HepG2 (cell line): ENCODE data around the gene LCN1. TPM values are rescaled to one million over a fixed set of nuclear protein-coding genes. Genes with fewer than 3 reads are reported as not detected.

ENCODE experiments used
- GMEB1 ChIP-seq: sonication (generic); formaldehyde crosslinking; IDR thresholded peaks from 2 replicates; pipeline ENCODE4 v1.5.1; 2020; ENCODE audit warnings: missing genetic modification reagents, mild to moderate bottlenecking, borderline replicate concordance
- KDM2A ChIP-seq: sonication (generic); formaldehyde crosslinking; IDR thresholded peaks from 2 replicates; pipeline ENCODE4 v1.4.0; 2020; ENCODE audit warnings: low read depth, missing genetic modification reagents, borderline replicate concordance
- MEIS1 ChIP-seq: sonication (generic); formaldehyde crosslinking; IDR thresholded peaks from 2 replicates; pipeline ENCODE4 v1.9.0; 2021; ENCODE audit warnings: mild to moderate bottlenecking, missing genetic modification reagents, moderate library complexity, borderline replicate concordance
- PHF21A ChIP-seq: sonication (generic); formaldehyde crosslinking; IDR thresholded peaks from 2 replicates; pipeline ENCODE4 v1.5.0; 2020; ENCODE audit warnings: mild to moderate bottlenecking, missing genetic modification reagents
- PHF8 ChIP-seq: sonication (generic); formaldehyde crosslinking; IDR thresholded peaks from 2 replicates; pipeline ENCODE4 v1.5.0; 2020; ENCODE audit warnings: missing genetic modification reagents
- SALL2 ChIP-seq: sonication (generic); formaldehyde crosslinking; IDR thresholded peaks from 2 replicates; pipeline ENCODE4 v1.8.1; 2023; ENCODE audit warnings: mild to moderate bottlenecking, missing genetic modification reagents, inconsistent platforms
- SETDB1 ChIP-seq: sonication (generic); formaldehyde crosslinking; IDR thresholded peaks from 2 replicates; pipeline ENCODE4 v1.5.1; 2020; ENCODE audit warnings: missing genetic modification reagents, mild to moderate bottlenecking, borderline replicate concordance
- TCF12 ChIP-seq, 2 experiments: fragments of 450-650 bp in 1 of 2; sonication (generic) in 1 of 2; formaldehyde crosslinking in 1 of 2; IDR thresholded peaks; 2 replicates each; pipeline versions ENCODE4 v1.6.1 to v1.8.0; 2017 to 2022; ENCODE audit warnings: antibody characterized with exemption in 1 of 2, mild to moderate bottlenecking in 1 of 2, missing genetic modification reagents in 1 of 2, moderate library complexity in 1 of 2
- ZBTB20 ChIP-seq: sonication (generic); formaldehyde crosslinking; IDR thresholded peaks from 2 replicates; pipeline ENCODE4 v1.8.1; 2023; ENCODE audit warnings: missing genetic modification reagents, low read depth, mild to moderate bottlenecking, borderline replicate concordance
- ZBTB3 ChIP-seq: sonication (generic); formaldehyde crosslinking; IDR thresholded peaks from 2 replicates; pipeline ENCODE4 v1.4.0; 2020; ENCODE audit warnings: low read depth, mild to moderate bottlenecking, moderate library complexity, missing genetic modification reagents, borderline replicate concordance
- ZNF101 ChIP-seq: sonication (generic); formaldehyde crosslinking; IDR thresholded peaks from 2 replicates; pipeline ENCODE4 v1.4.0; 2020; ENCODE audit warnings: mild to moderate bottlenecking, low read depth, missing genetic modification reagents, borderline replicate concordance
- ZNF34 ChIP-seq: sonication (generic); formaldehyde crosslinking; IDR thresholded peaks from 2 replicates; pipeline ENCODE4 v1.4.0; 2020; ENCODE audit warnings: mild to moderate bottlenecking, missing genetic modification reagents, borderline replicate concordance
- ZNF558 ChIP-seq: sonication (generic); formaldehyde crosslinking; IDR thresholded peaks from 2 replicates; pipeline ENCODE4 v1.9.0; 2022; ENCODE audit warnings: mild to moderate bottlenecking, missing genetic modification reagents, borderline replicate concordance
- ZNF652 ChIP-seq: IDR thresholded peaks from 2 replicates; pipeline ENCODE4 v1.6.1; 2016; ENCODE audit warnings: low read depth, borderline replicate concordance
- polyA plus RNA-seq, 8 experiments: library from polyadenylated mRNA; depleted of rRNA in 3 of 8; stranded (reverse) in 7 of 8; unstranded in 1 of 8; fragments of >200 nt; fragmentation: Illumina TruSeq in 4 of 8; extraction: Trizol in 4 of 8; gene quantifications; 2 replicates each; pipeline versions ENCODE4 v1.2.1 to v1.2.3, GENCODE V29; 2011 to 2016; ENCODE audit warnings: low read depth in 4 of 8, missing spikeins in 1 of 8, mixed read lengths in 1 of 8; ENCODE audit not compliant: insufficient read depth in 1 of 8
- total RNA-seq, 5 experiments: library from RNA; depleted of rRNA; stranded (reverse); fragments of >200 nt; fragmentation: Illumina TruSeq; extraction: Trizol; gene quantifications; 2 replicates each; pipeline ENCODE4 v1.2.3, GENCODE V29; 2016; ENCODE audit warnings: low read depth in 1 of 5
- TF ChIP-seq, protein P1 (sequence below): sonication (generic); formaldehyde crosslinking; IDR thresholded peaks from 2 replicates; pipeline ENCODE4 v1.4.0; 2020; ENCODE audit warnings: missing genetic modification reagents
- TF ChIP-seq, protein P2 (sequence below): IDR thresholded peaks from 2 replicates; pipeline ENCODE4 v1.4.0; 2020; ENCODE audit warnings: mild to moderate bottlenecking, missing genetic modification reagents
- TF ChIP-seq, protein P3 (sequence below): sonication (generic); formaldehyde crosslinking; IDR thresholded peaks from 2 replicates; pipeline ENCODE4 v1.5.0; 2020; ENCODE audit warnings: missing genetic modification reagents

Gene LCN1
- total and polyA plus RNA-seq, 2 of the 13 experiments (the other 11 are each of a cell fraction or from before 2014, with no cell fraction given), result not detected

- TF ChIP-seq, protein P1, sequence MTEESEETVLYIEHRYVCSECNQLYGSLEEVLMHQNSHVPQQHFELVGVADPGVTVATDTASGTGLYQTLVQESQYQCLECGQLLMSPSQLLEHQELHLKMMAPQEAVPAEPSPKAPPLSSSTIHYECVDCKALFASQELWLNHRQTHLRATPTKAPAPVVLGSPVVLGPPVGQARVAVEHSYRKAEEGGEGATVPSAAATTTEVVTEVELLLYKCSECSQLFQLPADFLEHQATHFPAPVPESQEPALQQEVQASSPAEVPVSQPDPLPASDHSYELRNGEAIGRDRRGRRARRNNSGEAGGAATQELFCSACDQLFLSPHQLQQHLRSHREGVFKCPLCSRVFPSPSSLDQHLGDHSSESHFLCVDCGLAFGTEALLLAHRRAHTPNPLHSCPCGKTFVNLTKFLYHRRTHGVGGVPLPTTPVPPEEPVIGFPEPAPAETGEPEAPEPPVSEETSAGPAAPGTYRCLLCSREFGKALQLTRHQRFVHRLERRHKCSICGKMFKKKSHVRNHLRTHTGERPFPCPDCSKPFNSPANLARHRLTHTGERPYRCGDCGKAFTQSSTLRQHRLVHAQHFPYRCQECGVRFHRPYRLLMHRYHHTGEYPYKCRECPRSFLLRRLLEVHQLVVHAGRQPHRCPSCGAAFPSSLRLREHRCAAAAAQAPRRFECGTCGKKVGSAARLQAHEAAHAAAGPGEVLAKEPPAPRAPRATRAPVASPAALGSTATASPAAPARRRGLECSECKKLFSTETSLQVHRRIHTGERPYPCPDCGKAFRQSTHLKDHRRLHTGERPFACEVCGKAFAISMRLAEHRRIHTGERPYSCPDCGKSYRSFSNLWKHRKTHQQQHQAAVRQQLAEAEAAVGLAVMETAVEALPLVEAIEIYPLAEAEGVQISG (CRISPR knock-in tag), result peak; percentile 99
- peak; percentile 99 for TF ChIP-seq PHF8
- TF ChIP-seq ZNF101 (CRISPR knock-in tag), result 0 out of 2 replicates have a peak, but pooled peaks have one; percentile 48
- TF ChIP-seq GMEB1 (CRISPR knock-in tag), result peak; percentile 61; the same call in 1 of the 2 replicates
- TF ChIP-seq, protein P2, sequence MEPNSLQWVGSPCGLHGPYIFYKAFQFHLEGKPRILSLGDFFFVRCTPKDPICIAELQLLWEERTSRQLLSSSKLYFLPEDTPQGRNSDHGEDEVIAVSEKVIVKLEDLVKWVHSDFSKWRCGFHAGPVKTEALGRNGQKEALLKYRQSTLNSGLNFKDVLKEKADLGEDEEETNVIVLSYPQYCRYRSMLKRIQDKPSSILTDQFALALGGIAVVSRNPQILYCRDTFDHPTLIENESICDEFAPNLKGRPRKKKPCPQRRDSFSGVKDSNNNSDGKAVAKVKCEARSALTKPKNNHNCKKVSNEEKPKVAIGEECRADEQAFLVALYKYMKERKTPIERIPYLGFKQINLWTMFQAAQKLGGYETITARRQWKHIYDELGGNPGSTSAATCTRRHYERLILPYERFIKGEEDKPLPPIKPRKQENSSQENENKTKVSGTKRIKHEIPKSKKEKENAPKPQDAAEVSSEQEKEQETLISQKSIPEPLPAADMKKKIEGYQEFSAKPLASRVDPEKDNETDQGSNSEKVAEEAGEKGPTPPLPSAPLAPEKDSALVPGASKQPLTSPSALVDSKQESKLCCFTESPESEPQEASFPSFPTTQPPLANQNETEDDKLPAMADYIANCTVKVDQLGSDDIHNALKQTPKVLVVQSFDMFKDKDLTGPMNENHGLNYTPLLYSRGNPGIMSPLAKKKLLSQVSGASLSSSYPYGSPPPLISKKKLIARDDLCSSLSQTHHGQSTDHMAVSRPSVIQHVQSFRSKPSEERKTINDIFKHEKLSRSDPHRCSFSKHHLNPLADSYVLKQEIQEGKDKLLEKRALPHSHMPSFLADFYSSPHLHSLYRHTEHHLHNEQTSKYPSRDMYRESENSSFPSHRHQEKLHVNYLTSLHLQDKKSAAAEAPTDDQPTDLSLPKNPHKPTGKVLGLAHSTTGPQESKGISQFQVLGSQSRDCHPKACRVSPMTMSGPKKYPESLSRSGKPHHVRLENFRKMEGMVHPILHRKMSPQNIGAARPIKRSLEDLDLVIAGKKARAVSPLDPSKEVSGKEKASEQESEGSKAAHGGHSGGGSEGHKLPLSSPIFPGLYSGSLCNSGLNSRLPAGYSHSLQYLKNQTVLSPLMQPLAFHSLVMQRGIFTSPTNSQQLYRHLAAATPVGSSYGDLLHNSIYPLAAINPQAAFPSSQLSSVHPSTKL (CRISPR knock-in tag), result peak; percentile 61
- TF ChIP-seq ZNF558 (CRISPR knock-in tag), result no peak; the same call in 1 of the 2 replicates
- no peak for TF ChIP-seq ZNF34
- no peak for TF ChIP-seq SETDB1
- TF ChIP-seq PHF21A (CRISPR knock-in tag), result peak; percentile 78
- TF ChIP-seq KDM2A (CRISPR knock-in tag), result peak; percentile 93
- no peak for TF ChIP-seq ZBTB3
- no peak for TF ChIP-seq ZBTB20 (CRISPR knock-in tag)
- peak; percentile 65; the same call in 1 of the 2 replicates for TF ChIP-seq MEIS1 (CRISPR knock-in tag)
- no peak; the same call in 1 of the 2 replicates for TF ChIP-seq ZNF652 (CRISPR knock-in tag)
- TF ChIP-seq, protein P3, sequence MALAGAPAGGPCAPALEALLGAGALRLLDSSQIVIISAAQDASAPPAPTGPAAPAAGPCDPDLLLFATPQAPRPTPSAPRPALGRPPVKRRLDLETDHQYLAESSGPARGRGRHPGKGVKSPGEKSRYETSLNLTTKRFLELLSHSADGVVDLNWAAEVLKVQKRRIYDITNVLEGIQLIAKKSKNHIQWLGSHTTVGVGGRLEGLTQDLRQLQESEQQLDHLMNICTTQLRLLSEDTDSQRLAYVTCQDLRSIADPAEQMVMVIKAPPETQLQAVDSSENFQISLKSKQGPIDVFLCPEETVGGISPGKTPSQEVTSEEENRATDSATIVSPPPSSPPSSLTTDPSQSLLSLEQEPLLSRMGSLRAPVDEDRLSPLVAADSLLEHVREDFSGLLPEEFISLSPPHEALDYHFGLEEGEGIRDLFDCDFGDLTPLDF (CRISPR knock-in tag), result peak; percentile 18; the same call in 1 of the 2 replicates
- no peak for TF ChIP-seq TCF12 (IDR thresholded peaks at IDR 0.05)
- TF ChIP-seq TCF12 (CRISPR knock-in tag; IDR thresholded peaks at IDR 0.05), result 0 out of 2 replicates have a peak, but pooled peaks have one; percentile 27
- peak; percentile 64 for TF ChIP-seq SALL2 (CRISPR knock-in tag)
Measured at GRCh38 chr9:135500525-135501260, 20.5 kb upstream of the LCN1 start, which contains the start of gene MRPS2 (continued).
